ENCODE results near the gene KRTAP2-1.
"Not testable (repeated sequence)": the region's sequence is repeated elsewhere in the genome, so short reads cannot be mapped to it uniquely, and the experiment has no call there.

GRCh38 chr17:41055130-41055529, 8.0 kb upstream of the KRTAP2-1 start, which contains the start of gene KRTAP2-2:
- not testable (repeated sequence) for TF ChIP-seq BHLHE40 (IDR thresholded peaks at IDR 0.05; ENCODE audit: borderline replicate concordance); TARDBP (IDR thresholded peaks at IDR 0.05); FOXK2 (IDR thresholded peaks at IDR 0.05); FOXA1 (IDR thresholded peaks at IDR 0.05)

Measured in HEK293T (cell line).